Caco-2 (cell line): ENCODE data around the gene VOPP1. TPM values are rescaled to one million over a fixed set of nuclear protein-coding genes. Genes with fewer than 3 reads are reported as not detected.

ENCODE experiments used
- BruUV-seq: library from RNA; stranded (reverse); fragments of 400-500 nt; replicated peaks from 2 replicates; lab custom pipeline; 2021; lab: Mats Ljungman, UMichigan
- CTCF ChIA-PET: fragments of 300-600 bp; sonication (Branson Sonifier 250); formaldehyde crosslinking; loops from one replicate; lab custom pipeline; 2022; ENCODE audit warnings: antibody characterized with exemption; lab: Charles Lee
- POLR2A ChIA-PET: fragments of 300-600 bp; sonication (Branson Sonifier 250); formaldehyde crosslinking; loops from one replicate; lab custom pipeline; 2022; ENCODE audit warnings: antibody characterized with exemption; lab: Charles Lee
- DNase-seq, 2 experiments: peaks; one replicate each; pipeline versions ENCODE4 v3.0.0 to v3.0.0-alpha.2; 2020 to 2022
- H3K27me3 ChIP-seq: replicated peaks from 2 replicates; pipeline ENCODE4 v1.6.0; 2011; ENCODE audit warnings: low read length; ENCODE audit not compliant: control insufficient read depth, insufficient read depth
- H3K36me3 ChIP-seq: 2 replicates; pipeline ENCODE4 v1.5.1; 2011; ENCODE audit warnings: low read length; ENCODE audit not compliant: control insufficient read depth, insufficient read depth
- H3K4me1 ChIP-seq: fragments of 250-450 bp; sonication (Bioruptor Pico); 2 replicates; pipeline ENCODE4 v1.5.1; 2020; ENCODE audit warnings: mild to moderate bottlenecking
- H3K4me3 ChIP-seq: 2 replicates; pipeline ENCODE4 v1.5.1; 2011; ENCODE audit warnings: low read depth, mild to moderate bottlenecking, control low read depth, low read length
- H3K9me3 ChIP-seq: fragments of 250-450 bp; sonication (Bioruptor Pico); 2 replicates; pipeline ENCODE4 v1.5.1; 2020; ENCODE audit warnings: mild to moderate bottlenecking, moderate library complexity
- H3K27ac Mint-ChIP-seq: one replicate; pipeline ENCODE4 v1.8.0; 2022; ENCODE audit warnings: mixed read lengths; ENCODE audit not compliant: unreplicated experiment
- H3K27me3 Mint-ChIP-seq: one replicate; pipeline ENCODE4 v1.8.0; 2022; ENCODE audit warnings: mixed read lengths; ENCODE audit not compliant: insufficient read depth, unreplicated experiment
- H3K36me3 Mint-ChIP-seq: one replicate; pipeline ENCODE4 v1.8.0; 2022; ENCODE audit warnings: mild to moderate bottlenecking, mixed read lengths; ENCODE audit not compliant: insufficient read depth, unreplicated experiment
- H3K4me1 Mint-ChIP-seq: one replicate; pipeline ENCODE4 v1.8.0; 2022; ENCODE audit warnings: low read depth, mixed read lengths; ENCODE audit not compliant: unreplicated experiment
- H3K4me3 Mint-ChIP-seq: one replicate; pipeline ENCODE4 v1.8.0; 2022; ENCODE audit warnings: mild to moderate bottlenecking, moderate library complexity, mixed read lengths; ENCODE audit not compliant: unreplicated experiment
- H3K9me3 Mint-ChIP-seq: one replicate; pipeline ENCODE4 v1.8.0; 2022; ENCODE audit warnings: mixed read lengths; ENCODE audit not compliant: unreplicated experiment
- CTCF ChIP-seq, 2 experiments: fragments of 200-600 bp in 1 of 2; IDR thresholded peaks; 1 replicate in 1 of 2; 2 replicates in 1 of 2; pipeline versions ENCODE4 v1.5.1 to v1.8.0; 2011 to 2022; ENCODE audit warnings: antibody characterized with exemption in 1 of 2, control low read depth in 1 of 2, inconsistent platforms in 1 of 2, low read depth in 1 of 2, low read length in 1 of 2, mild to moderate bottlenecking in 1 of 2, moderate library complexity in 1 of 2; ENCODE audit not compliant: insufficient read depth in 1 of 2, severe bottlenecking in 1 of 2, unreplicated experiment in 1 of 2
- intact Hi-C: fragments of 100-400 bp; cut with micrococcal nuclease; formaldehyde crosslinking; loops from one replicate; pipeline ENCODE4 v1.10.0; 2022; ENCODE audit not compliant: unreplicated experiment
- total RNA-seq: library from RNA; stranded (reverse); gene quantifications from 2 replicates; pipeline ENCODE4 v1.2.3, GENCODE V29; 2022

The VOPP1 gene
- total RNA-seq, 1 experiment from 2014 or later = 46.8 TPM

GRCh38 chr7:55561690-55562089, 10.6 kb downstream of the VOPP1 start:
- Histone ChIP-seq H3K9me3 (no peaks in the 10 kb centered on the region), H3K27me3 (no peaks in the 10 kb centered on the region), H3K36me3 (no peaks in the 10 kb centered on the region; the same call in 1 of the 2 replicates), H3K4me3 (no peak overlapping the region), H3K4me1 (no peaks in the 10 kb centered on the region)
- Mint-ChIP-seq H3K9me3 (no peaks in the 10 kb centered on the region), H3K36me3 (no peaks in the 10 kb centered on the region), H3K4me3 (no peak overlapping the region), H3K27me3 (no peaks in the 10 kb centered on the region), H3K4me1 (no peaks in the 10 kb centered on the region), H3K27ac (no peak overlapping the region)
- no TSS peak for BruUV-seq
- intact Hi-C loops = no loop called here
- POLR2A ChIA-PET = no interaction called here
- CTCF ChIA-PET = no interaction called here
- TF ChIP-seq CTCF (IDR thresholded peaks at IDR 0.05; ENCODE audit: insufficient read depth in 1 of 2, low read depth in 1 of 2, low read length in 1 of 2, severe bottlenecking in 1 of 2, unreplicated experiment in 1 of 2) = no peak
- DNase-seq = no peak

- Histone ChIP-seq H3K36me3 (no peaks in the 10 kb centered on the region; the same call in 1 of the 2 replicates), H3K9me3 (no peaks in the 10 kb centered on the region), H3K27me3 (no peaks in the 10 kb centered on the region), H3K4me1 (no peaks in the 10 kb centered on the region), H3K4me3 (no peak overlapping the region)
- TF ChIP-seq CTCF (IDR thresholded peaks at IDR 0.05; ENCODE audit: insufficient read depth in 1 of 2, low read depth in 1 of 2, low read length in 1 of 2, severe bottlenecking in 1 of 2, unreplicated experiment in 1 of 2) = no peak
- intact Hi-C loops = no loop called here
- Mint-ChIP-seq H3K36me3 (peaks cover 2% of the 10 kb centered on the region), H3K4me1 (no peaks in the 10 kb centered on the region), H3K27me3 (no peaks in the 10 kb centered on the region), H3K9me3 (no peaks in the 10 kb centered on the region), H3K27ac (no peak overlapping the region), H3K4me3 (no peak overlapping the region)
- no peak for DNase-seq
- no TSS peak for BruUV-seq
- POLR2A ChIA-PET = no interaction called here
- CTCF ChIA-PET = no interaction called here
Observed at GRCh38 chr7:55558962-55559920, 13.1 kb downstream of the VOPP1 start.

- no peaks in the 10 kb centered on the region for H3K4me1 Mint-ChIP-seq
Observed at GRCh38 chr7:55557666-55558188, 14.6 kb downstream of the VOPP1 start.

More at GRCh38 chr7:55557666-55558188, 14.6 kb downstream of the VOPP1 start:
- Histone ChIP-seq H3K27me3 (no peaks in the 10 kb centered on the region), H3K36me3 (no peaks in the 10 kb centered on the region; the same call in 1 of the 2 replicates), H3K4me1 (no peaks in the 10 kb centered on the region), H3K4me3 (no peak overlapping the region), H3K9me3 (no peaks in the 10 kb centered on the region)
- no peak overlapping the region for H3K27ac Mint-ChIP-seq
- no peaks in the 10 kb centered on the region for H3K9me3 Mint-ChIP-seq
- no peak overlapping the region for H3K4me3 Mint-ChIP-seq
- TF ChIP-seq CTCF (IDR thresholded peaks at IDR 0.05; ENCODE audit: insufficient read depth in 1 of 2, low read depth in 1 of 2, low read length in 1 of 2, severe bottlenecking in 1 of 2, unreplicated experiment in 1 of 2) = no peak
- BruUV-seq = no TSS peak
- no peak for DNase-seq
- peaks cover 10% of the 10 kb centered on the region for H3K36me3 Mint-ChIP-seq
- POLR2A ChIA-PET = no interaction called here
- CTCF ChIA-PET = no interaction called here
- H3K27me3 Mint-ChIP-seq = no peaks in the 10 kb centered on the region
- intact Hi-C loops = no loop called here
